ENCODE results near the gene LYZL4.

DNA sequence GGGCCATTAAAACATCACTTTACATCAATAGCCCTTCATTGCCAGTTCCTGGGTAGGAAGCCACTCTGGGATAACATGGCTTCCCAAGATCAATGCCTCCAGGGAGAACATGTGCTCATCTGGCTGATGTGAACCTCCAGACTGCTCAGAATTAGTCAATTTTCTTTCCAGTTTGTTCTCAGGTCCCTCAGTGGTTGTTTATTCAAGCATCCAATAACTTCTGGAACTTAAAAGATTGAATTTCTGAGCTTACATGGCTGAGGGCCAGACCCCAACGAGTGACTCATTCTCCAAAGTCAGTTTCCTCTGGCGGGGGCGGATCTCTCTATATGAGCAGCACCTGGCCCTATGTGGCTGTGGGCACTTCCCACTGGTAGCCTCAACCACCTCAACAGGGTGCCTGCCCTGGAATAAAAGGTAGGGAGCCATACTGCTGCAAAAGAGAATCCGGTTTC lies 34.0 kb downstream of the LYZL4 start:
- TF ChIP-seq POLR2A (IDR thresholded peaks at IDR 0.05; ENCODE audit: borderline replicate concordance, extremely low read depth, insufficient read depth, insufficient read length) (no peak), CTCF (IDR thresholded peaks at IDR 0.05 in 2 of 3, conservative IDR thresholded peaks at IDR 0.05 in 1 of 3; ENCODE audit: borderline replicate concordance in 1 of 3, insufficient read depth in 1 of 3, low read depth in 2 of 3, low read length in 2 of 3) (no peak), RAD21 (IDR thresholded peaks at IDR 0.05; ENCODE audit: low read depth) (no peak), CEBPB (IDR thresholded peaks at IDR 0.05; ENCODE audit: low read depth) (no peak), ZFX (IDR thresholded peaks at IDR 0.05) (no peak), POLR2AphosphoS5 (IDR thresholded peaks at IDR 0.05; ENCODE audit: low read depth, low read length) (no peak), SP1 (IDR thresholded peaks at IDR 0.05; ENCODE audit: low read depth) (no peak), ZNF274 (IDR thresholded peaks at IDR 0.05; ENCODE audit: low read depth, low read length) (no peak), YY1 (IDR thresholded peaks at IDR 0.05; ENCODE audit: extremely low read depth, insufficient replicate concordance, low read depth, low read length) (no peak), JUND (IDR thresholded peaks at IDR 0.05) (peak; percentile 45; the same call in 1 of the 2 replicates)
- TF ChIP-seq, protein P1, sequence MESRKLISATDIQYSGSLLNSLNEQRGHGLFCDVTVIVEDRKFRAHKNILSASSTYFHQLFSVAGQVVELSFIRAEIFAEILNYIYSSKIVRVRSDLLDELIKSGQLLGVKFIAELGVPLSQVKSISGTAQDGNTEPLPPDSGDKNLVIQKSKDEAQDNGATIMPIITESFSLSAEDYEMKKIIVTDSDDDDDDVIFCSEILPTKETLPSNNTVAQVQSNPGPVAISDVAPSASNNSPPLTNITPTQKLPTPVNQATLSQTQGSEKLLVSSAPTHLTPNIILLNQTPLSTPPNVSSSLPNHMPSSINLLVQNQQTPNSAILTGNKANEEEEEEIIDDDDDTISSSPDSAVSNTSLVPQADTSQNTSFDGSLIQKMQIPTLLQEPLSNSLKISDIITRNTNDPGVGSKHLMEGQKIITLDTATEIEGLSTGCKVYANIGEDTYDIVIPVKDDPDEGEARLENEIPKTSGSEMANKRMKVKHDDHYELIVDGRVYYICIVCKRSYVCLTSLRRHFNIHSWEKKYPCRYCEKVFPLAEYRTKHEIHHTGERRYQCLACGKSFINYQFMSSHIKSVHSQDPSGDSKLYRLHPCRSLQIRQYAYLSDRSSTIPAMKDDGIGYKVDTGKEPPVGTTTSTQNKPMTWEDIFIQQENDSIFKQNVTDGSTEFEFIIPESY (IDR thresholded peaks at IDR 0.05; ENCODE audit: extremely low read depth, insufficient replicate concordance, low read length) = no peak
